Measurements from ENCODE around the gene ZNF500. TPM values are rescaled to one million over a fixed set of nuclear protein-coding genes. Genes with fewer than 3 reads are reported as not detected.

The ZNF500 gene
- total RNA-seq, 3 donors from 2014 or later = 8.2 to 17.0 (median 16.4) TPM

- H3K9me3 ChIP-seq = no peaks in the 10 kb centered on the region
- DNase-seq (ENCODE audit: low spot score in 2 of 2) = no peak
- no peaks in the 10 kb centered on the region for H3K27me3 ChIP-seq
- no peak overlapping the region for H3K4me3 ChIP-seq
- intact Hi-C loops (cut with DNase I; ENCODE audit: low total_unique reads) = no loop called here
- TF ChIP-seq POLR2A (IDR thresholded peaks at IDR 0.05) = no peak
- TF ChIP-seq CTCF (IDR thresholded peaks at IDR 0.05) = no peak
- TF ChIP-seq POLR2AphosphoS5 (IDR thresholded peaks at IDR 0.05) = no peak
- H3K36me3 ChIP-seq = no peaks in the 10 kb centered on the region
- no peak overlapping the region for H3K27ac ChIP-seq
- no peaks in the 10 kb centered on the region for H3K4me1 ChIP-seq
Observed at GRCh38 chr16:4783951-4784336, 17.0 kb upstream of the ZNF500 start.

GRCh38 chr16:4783251-4783950, 16.4 kb upstream of the ZNF500 start:
- Histone ChIP-seq H3K27ac (no peak overlapping the region), H3K9me3 (no peaks in the 10 kb centered on the region), H3K4me1 (no peaks in the 10 kb centered on the region), H3K4me3 (no peak overlapping the region), H3K36me3 (no peaks in the 10 kb centered on the region), H3K27me3 (no peaks in the 10 kb centered on the region)
- intact Hi-C loops (cut with DNase I; ENCODE audit: low total_unique reads) = no loop called here
- DNase-seq (ENCODE audit: low spot score in 2 of 2) = no peak
- TF ChIP-seq POLR2A (IDR thresholded peaks at IDR 0.05) = no peak
- TF ChIP-seq POLR2AphosphoS5 (IDR thresholded peaks at IDR 0.05) = no peak
- TF ChIP-seq CTCF (IDR thresholded peaks at IDR 0.05) = no peak

GRCh38 chr16:4780235-4780634, 13.3 kb upstream of the ZNF500 start:
- Histone ChIP-seq H3K36me3 (no peaks in the 10 kb centered on the region), H3K4me1 (no peaks in the 10 kb centered on the region), H3K27me3 (no peaks in the 10 kb centered on the region), H3K27ac (no peak overlapping the region), H3K4me3 (no peak overlapping the region), H3K9me3 (no peaks in the 10 kb centered on the region)
- TF ChIP-seq CTCF (IDR thresholded peaks at IDR 0.05) (no peak), POLR2AphosphoS5 (IDR thresholded peaks at IDR 0.05) (no peak), POLR2A (IDR thresholded peaks at IDR 0.05) (no peak)
- DNase-seq (ENCODE audit: low spot score in 2 of 2) = no peak
- intact Hi-C loops (cut with DNase I; ENCODE audit: low total_unique reads) = no loop called here

GRCh38 chr16:4778050-4778392, 11.1 kb upstream of the ZNF500 start:
- TF ChIP-seq CTCF (IDR thresholded peaks at IDR 0.05) (no peak), POLR2A (IDR thresholded peaks at IDR 0.05) (no peak), POLR2AphosphoS5 (IDR thresholded peaks at IDR 0.05) (no peak)
- no peak overlapping the region for H3K27ac ChIP-seq
- no peaks in the 10 kb centered on the region for H3K27me3 ChIP-seq
- DNase-seq (ENCODE audit: low spot score in 2 of 2) = no peak
- no peaks in the 10 kb centered on the region for H3K36me3 ChIP-seq
- intact Hi-C loops (cut with DNase I; ENCODE audit: low total_unique reads) = no loop called here
- H3K4me3 ChIP-seq = no peak overlapping the region
- no peaks in the 10 kb centered on the region for H3K4me1 ChIP-seq
- no peaks in the 10 kb centered on the region for H3K9me3 ChIP-seq

GRCh38 chr16:4777339-4778049, 10.5 kb upstream of the ZNF500 start:
- Histone ChIP-seq H3K36me3 (no peaks in the 10 kb centered on the region), H3K9me3 (no peaks in the 10 kb centered on the region), H3K4me3 (no peak overlapping the region), H3K27ac (no peak overlapping the region), H3K4me1 (no peaks in the 10 kb centered on the region), H3K27me3 (no peaks in the 10 kb centered on the region)
- no peak for DNase-seq (ENCODE audit: low spot score in 2 of 2)
- intact Hi-C loops (cut with DNase I; ENCODE audit: low total_unique reads) = no loop called here
- TF ChIP-seq POLR2AphosphoS5 (IDR thresholded peaks at IDR 0.05) (no peak), POLR2A (IDR thresholded peaks at IDR 0.05) (no peak), CTCF (IDR thresholded peaks at IDR 0.05) (no peak)
